K562 (cell line): ENCODE results near the gene ADORA1. TPM values are rescaled to one million over a fixed set of nuclear protein-coding genes. Genes with fewer than 3 reads are reported as not detected.

Experiments
- CTCF ChIP-seq, 3 experiments: IDR thresholded peaks in 2 of 3; conservative IDR thresholded peaks in 1 of 3; 2 replicates each; pipeline ENCODE4 v1.5.1; 2011 to 2012; ENCODE audit warnings: low read length in 3 of 3, mild to moderate bottlenecking in 3 of 3, control low read depth in 2 of 3, improper control_type of control experiment in 1 of 3, inconsistent platforms in 1 of 3, low read depth in 1 of 3, mixed read lengths in 1 of 3, moderate library complexity in 1 of 3; ENCODE audit not compliant: insufficient read depth in 2 of 3
- GATAD2A ChIP-seq: fragments of 450-650 bp; IDR thresholded peaks from 2 replicates; pipeline ENCODE4 v1.6.1; 2017
- HNRNPUL1 ChIP-seq: fragments of 200-400 bp; formaldehyde crosslinking; IDR thresholded peaks from 2 replicates; pipeline ENCODE4 v1.6.1; 2017; ENCODE audit warnings: low read length
- JUND ChIP-seq, 2 experiments: IDR thresholded peaks; 2 replicates in 1 of 2; 3 replicates in 1 of 2; pipeline ENCODE4 v1.6.1; 2011; ENCODE audit warnings: borderline replicate concordance in 2 of 2, low read depth in 2 of 2, low read length in 2 of 2, improper control_type of control experiment in 1 of 2, missing biosample characterization in 1 of 2, missing genetic modification characterization in 1 of 2, missing genetic modification reagents in 1 of 2
- KDM4B ChIP-seq, 2 experiments: fragments of 450-650 bp in 1 of 2; sonication (generic) in 1 of 2; IDR thresholded peaks; 2 replicates each; pipeline ENCODE4 v1.6.1; 2016 to 2017; ENCODE audit warnings: borderline replicate concordance in 2 of 2, antibody characterized with exemption in 1 of 2, low read depth in 1 of 2, mild to moderate bottlenecking in 1 of 2
- MBD2 ChIP-seq: sonication (generic); IDR thresholded peaks from 2 replicates; pipeline ENCODE4 v1.6.1; 2016; ENCODE audit warnings: low read depth, borderline replicate concordance
- PRDM10 ChIP-seq: fragments of 450-650 bp; IDR thresholded peaks from 2 replicates; pipeline ENCODE4 v1.6.1; 2018; ENCODE audit not compliant: partially characterized antibody
- RBM15 ChIP-seq: fragments of 200-400 bp; formaldehyde crosslinking; IDR thresholded peaks from 2 replicates; pipeline ENCODE4 v1.6.1; 2018; ENCODE audit warnings: mild to moderate bottlenecking, low read length, moderate library complexity; ENCODE audit not compliant: insufficient read depth
- SMAD3 ChIP-seq: fragments of 450-650 bp; formaldehyde crosslinking; conservative IDR thresholded peaks from 2 replicates; pipeline ENCODE4 v1.4.0; 2020; ENCODE audit warnings: mild to moderate bottlenecking
- STAT5A ChIP-seq: IDR thresholded peaks from 2 replicates; pipeline ENCODE4 v1.6.1; 2012; ENCODE audit warnings: low read length, inconsistent platforms, borderline replicate concordance
- USF2 ChIP-seq: sonication (generic); formaldehyde crosslinking; IDR thresholded peaks from 2 replicates; pipeline ENCODE4 v1.5.0; 2020; ENCODE audit warnings: missing genetic modification reagents
- YY1 ChIP-seq, 3 experiments: IDR thresholded peaks; 2 replicates each; pipeline ENCODE4 v1.6.1; 2011; ENCODE audit warnings: low read length in 2 of 3, mild to moderate bottlenecking in 2 of 3, moderate library complexity in 2 of 3, borderline replicate concordance in 1 of 3, control low read depth in 1 of 3, low read depth in 1 of 3; ENCODE audit not compliant: insufficient read depth in 3 of 3, insufficient replicate concordance in 2 of 3, control insufficient read depth in 1 of 3, insufficient read length in 1 of 3; ENCODE audit errors: extremely low read depth in 1 of 3
- ZNF699 ChIP-seq: fragments of 250-450 bp; sonication (Bioruptor Pico); IDR thresholded peaks from 2 replicates; pipeline ENCODE4 v1.8.0; 2021; ENCODE audit warnings: mild to moderate bottlenecking, moderate library complexity; ENCODE audit not compliant: insufficient replicate concordance
- polyA plus RNA-seq, 8 experiments: library from polyadenylated mRNA; depleted of rRNA in 4 of 8; stranded (reverse) in 5 of 8; unstranded in 3 of 8; fragments of >200 nt; fragmentation: Nextera tagmentation in 2 of 8; fragmentation: Illumina TruSeq in 1 of 8; extraction: Ambion mirVana in 2 of 8; extraction: Trizol in 1 of 8; gene quantifications; 2 replicates each; pipeline versions ENCODE4 v1.2.1 to v1.2.3, GENCODE V29; 2011 to 2014; ENCODE audit warnings: inconsistent platforms in 1 of 8, missing spikeins in 1 of 8
- total RNA-seq, 7 experiments: library from RNA; depleted of rRNA in 6 of 7; stranded (reverse); fragments of >200 nt in 6 of 7; fragmentation: Illumina TruSeq in 2 of 7; extraction: Trizol in 2 of 7; gene quantifications; 2 replicates each; pipeline versions ENCODE4 v1.2.1 to v1.2.3, GENCODE V29; 2011 to 2021; ENCODE audit warnings: low replicate concordance in 1 of 7
- TF ChIP-seq, protein P1 (sequence below): fragments of 250-450 bp; sonication (Bioruptor Pico); IDR thresholded peaks from 2 replicates; pipeline ENCODE4 v1.4.0; 2020; ENCODE audit warnings: mild to moderate bottlenecking
- TF ChIP-seq, protein P2 (sequence below): fragments of 200-800 bp; sonication (Bioruptor generic); IDR thresholded peaks from 2 replicates; pipeline ENCODE4 v1.6.1; 2017; ENCODE audit warnings: missing genetic modification characterization, missing compliant biosample characterization

The ADORA1 gene
- total and polyA plus RNA-seq, 9 of the 15 experiments (the other 6 are each of a cell fraction or from before 2014, with no cell fraction given): not detected

GRCh38 chr1:203172184-203173010 lies 44.9 kb downstream of the ADORA1 start (continued):
- TF ChIP-seq, protein P1, sequence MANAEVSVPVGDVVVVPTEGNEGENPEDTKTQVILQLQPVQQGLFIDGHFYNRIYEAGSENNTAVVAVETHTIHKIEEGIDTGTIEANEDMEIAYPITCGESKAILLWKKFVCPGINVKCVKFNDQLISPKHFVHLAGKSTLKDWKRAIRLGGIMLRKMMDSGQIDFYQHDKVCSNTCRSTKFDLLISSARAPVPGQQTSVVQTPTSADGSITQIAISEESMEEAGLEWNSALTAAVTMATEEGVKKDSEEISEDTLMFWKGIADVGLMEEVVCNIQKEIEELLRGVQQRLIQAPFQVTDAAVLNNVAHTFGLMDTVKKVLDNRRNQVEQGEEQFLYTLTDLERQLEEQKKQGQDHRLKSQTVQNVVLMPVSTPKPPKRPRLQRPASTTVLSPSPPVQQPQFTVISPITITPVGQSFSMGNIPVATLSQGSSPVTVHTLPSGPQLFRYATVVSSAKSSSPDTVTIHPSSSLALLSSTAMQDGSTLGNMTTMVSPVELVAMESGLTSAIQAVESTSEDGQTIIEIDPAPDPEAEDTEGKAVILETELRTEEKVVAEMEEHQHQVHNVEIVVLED (CRISPR knock-in tag): no peak
- TF ChIP-seq STAT5A (no peak), HNRNPUL1 (no peak), GATAD2A (no peak), KDM4B (IDR thresholded peaks at IDR 0.05; ENCODE audit: borderline replicate concordance in 2 of 2, low read depth in 1 of 2) (no peak), RBM15 (no peak), MBD2 (no peak), SMAD3 (CRISPR knock-in tag) (no peak), JUND (IDR thresholded peaks at IDR 0.05; ENCODE audit: borderline replicate concordance, low read depth, low read length) (peak; percentile 57), JUND (tag; IDR thresholded peaks at IDR 0.05; ENCODE audit: borderline replicate concordance, low read depth, low read length) (no peak), USF2 (CRISPR knock-in tag) (no peak), YY1 (IDR thresholded peaks at IDR 0.05; ENCODE audit: borderline replicate concordance in 1 of 3, control insufficient read depth in 1 of 3, extremely low read depth in 1 of 3, insufficient read depth in 3 of 3, insufficient read length in 1 of 3, insufficient replicate concordance in 2 of 3, low read depth in 1 of 3, low read length in 2 of 3) (no peak), CTCF (IDR thresholded peaks at IDR 0.05 in 2 of 3, conservative IDR thresholded peaks at IDR 0.05 in 1 of 3; ENCODE audit: insufficient read depth in 2 of 3, low read depth in 1 of 3, low read length in 3 of 3) (peak; percentile 92 to 97 (median 93)), ZNF699 (CRISPR knock-in tag) (no peak), PRDM10 (no peak)
- TF ChIP-seq, protein P2, sequence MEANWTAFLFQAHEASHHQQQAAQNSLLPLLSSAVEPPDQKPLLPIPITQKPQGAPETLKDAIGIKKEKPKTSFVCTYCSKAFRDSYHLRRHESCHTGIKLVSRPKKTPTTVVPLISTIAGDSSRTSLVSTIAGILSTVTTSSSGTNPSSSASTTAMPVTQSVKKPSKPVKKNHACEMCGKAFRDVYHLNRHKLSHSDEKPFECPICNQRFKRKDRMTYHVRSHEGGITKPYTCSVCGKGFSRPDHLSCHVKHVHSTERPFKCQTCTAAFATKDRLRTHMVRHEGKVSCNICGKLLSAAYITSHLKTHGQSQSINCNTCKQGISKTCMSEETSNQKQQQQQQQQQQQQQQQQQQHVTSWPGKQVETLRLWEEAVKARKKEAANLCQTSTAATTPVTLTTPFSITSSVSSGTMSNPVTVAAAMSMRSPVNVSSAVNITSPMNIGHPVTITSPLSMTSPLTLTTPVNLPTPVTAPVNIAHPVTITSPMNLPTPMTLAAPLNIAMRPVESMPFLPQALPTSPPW (CRISPR knock-in tag): no peak
